CD4-positive, alpha-beta T cell treated with Interleukin-15 for 4 hours (primary cell): ENCODE data around the gene C13orf42.

Source experiments
- DNase-seq: peaks from one replicate; pipeline ENCODE4 v3.0.0-alpha.2; 2020; ENCODE audit warnings: low spot score

Gene C13orf42

DNA sequence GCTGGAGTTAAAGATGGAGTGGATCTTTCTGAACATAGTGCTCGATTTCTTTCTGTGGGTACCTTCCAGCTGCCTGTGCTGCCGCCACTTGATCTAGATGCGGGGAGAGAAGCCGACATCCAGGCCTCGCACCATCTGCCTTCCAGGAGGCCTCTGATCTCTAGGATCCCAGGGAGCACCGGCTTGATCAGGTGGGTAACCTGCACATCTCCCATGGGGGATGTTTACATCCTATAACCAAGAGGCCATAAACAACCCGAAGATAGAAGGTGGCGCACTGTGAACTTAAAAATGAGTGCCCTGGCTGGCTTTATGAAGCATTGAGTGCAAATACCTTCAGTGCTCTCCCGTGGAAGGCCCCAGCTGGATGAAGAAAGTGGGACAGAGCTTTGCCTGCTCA is at the start of gene C13orf42:
Gene C13orf42, minus strand, starts transcription at position 101 of the 400 bp plus-strand sequence. Its CDS starts 65 bp downstream, at position 36.
- no peak for DNase-seq

DNA sequence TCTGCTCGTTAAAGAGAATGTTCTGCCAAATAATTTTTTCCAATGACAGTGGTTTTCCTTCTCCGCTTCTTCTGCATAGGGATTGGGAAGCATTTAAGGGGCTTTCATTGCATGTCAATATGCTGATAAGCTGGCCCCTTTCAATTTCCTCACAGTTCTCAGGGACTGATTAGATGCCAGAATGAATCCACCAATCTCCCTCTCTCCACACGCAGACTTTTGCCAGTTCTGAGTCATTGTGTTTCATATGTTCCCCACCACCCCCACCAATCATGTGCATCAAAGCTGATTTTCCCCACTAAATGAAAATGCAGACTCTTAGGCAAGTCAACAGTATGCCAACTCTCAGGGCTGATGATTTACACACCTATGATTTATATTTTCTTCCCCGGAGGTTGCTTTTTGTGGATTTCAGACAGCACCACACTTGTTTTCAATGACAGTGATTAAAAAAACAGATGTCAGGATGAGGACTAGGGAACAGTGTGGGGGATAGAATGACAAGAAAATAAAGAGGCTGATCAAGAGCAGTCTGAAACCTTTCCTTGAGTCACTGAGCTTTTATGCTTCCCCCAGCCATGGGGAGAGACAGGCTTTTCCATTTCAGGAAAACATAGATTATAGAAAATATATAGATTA is 47.9 kb upstream of the C13orf42 start:
- no peak for DNase-seq

DNA sequence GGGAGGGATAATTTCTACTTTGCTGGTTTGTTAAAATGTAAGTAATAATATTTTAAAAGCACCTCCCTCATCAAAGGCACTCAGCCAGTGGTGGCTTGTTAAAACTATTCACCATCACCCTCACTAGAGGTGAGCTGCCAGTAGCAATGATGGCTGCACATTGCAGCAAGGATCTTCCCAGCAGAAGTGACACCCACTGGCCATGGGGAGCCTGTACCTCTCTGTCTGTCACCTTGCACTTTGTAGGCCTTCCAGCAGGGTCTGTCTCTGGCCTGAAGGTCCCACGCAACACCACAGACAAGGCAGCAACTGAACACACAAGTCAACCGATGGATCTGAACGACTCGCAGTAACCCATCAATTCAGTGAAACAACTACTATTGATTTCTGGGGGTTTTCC is 47.3 kb upstream of the C13orf42 start:
- no peak for DNase-seq

DNA sequence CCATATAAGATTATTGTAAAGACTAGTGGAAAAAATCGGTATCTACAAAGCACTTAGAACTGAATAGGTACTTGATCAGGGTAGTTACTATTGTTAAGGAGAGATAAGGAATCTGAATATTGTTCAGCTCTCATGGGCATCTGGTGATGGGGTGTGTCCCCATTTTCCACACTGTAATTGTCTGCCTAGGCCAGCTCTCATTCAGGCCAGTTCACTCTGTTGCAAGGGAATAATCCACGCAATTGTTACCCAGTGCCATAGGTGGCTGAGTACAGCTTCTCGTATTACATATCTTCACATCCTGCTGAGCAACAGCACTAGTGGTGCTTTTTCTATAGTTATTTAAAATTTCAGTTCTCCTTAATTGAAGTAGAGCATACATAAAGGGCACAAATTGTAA is 45.6 kb upstream of the C13orf42 start:
- DNase-seq, result no peak

DNA sequence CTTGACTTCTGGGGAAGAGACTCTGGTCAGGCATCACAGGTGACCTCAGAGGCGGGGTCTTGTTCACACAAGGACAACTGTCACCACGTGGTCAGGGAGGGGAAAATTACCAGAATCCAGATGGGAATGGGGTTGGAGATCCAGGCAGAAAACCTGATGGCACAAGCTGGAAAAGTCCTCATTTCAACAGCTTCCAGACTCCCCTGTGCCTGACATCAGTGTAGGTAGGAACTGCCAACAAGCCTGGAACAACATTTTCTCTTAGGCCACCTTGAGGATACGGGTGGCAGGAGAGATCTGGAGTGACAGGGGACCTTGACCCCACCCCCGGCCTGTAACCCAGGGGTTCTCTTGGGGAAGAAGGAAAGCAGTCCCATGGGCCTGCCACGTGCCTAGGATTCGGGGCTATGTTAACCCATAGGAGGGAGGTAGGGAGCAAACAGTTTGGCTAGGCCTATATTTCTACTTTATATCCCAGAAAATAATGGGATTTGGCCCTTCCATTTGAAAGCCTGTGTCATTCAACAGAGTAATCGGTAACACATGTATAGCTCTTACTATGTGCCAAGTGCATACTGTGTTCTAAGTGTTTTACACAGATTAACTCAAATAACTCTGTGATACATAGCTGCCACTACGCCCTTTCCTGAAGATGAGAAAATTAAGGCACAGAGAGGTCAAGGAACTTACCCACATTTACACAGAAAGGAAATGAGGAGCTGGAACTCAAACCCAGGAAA is 44.9 kb upstream of the C13orf42 start:
- DNase-seq, result no peak

DNA sequence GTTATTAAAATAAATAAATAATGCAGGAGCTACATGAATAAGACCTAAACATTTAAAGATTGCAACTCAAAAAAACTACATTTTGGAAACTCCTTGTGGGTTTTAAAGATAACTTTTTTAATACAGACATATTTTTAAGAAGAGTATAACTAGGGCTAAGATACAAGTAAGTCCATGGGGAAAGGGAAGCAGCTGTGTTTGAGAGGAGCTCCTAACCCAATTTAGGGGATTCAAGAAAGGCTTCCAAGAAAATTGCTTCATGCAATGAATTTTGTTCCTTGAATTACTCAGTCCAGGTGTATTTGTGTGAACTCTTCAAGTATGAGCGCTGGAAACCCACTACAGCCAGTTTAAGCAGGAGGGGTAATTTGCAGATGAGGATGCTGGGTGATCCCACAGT is 44.1 kb upstream of the C13orf42 start:
- DNase-seq, result no peak

DNA sequence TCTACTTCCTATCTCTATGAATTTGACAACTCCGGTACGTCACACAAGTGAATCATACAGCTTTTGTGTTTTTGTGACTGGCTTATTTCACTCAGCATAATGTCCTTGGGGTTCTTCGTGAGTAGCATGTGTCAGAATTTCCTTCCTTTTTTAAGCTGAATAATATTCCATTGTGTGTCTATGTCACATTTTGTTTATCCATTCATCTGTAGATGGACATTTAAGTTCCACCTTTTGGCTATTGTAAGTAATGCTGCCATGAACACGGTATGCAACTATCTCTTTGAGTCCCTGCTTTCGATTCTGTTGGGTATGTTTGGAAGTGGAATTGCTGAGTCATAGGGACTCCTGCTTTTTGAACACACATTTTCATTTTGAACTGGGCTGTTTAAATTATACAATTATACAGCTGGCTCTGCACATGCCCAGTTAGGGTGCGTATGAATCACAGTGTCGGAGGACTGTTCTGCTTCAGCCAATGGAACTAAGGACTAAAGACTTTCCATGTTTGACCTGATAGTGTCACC is 43.0 kb upstream of the C13orf42 start:
- no peak for DNase-seq

DNA sequence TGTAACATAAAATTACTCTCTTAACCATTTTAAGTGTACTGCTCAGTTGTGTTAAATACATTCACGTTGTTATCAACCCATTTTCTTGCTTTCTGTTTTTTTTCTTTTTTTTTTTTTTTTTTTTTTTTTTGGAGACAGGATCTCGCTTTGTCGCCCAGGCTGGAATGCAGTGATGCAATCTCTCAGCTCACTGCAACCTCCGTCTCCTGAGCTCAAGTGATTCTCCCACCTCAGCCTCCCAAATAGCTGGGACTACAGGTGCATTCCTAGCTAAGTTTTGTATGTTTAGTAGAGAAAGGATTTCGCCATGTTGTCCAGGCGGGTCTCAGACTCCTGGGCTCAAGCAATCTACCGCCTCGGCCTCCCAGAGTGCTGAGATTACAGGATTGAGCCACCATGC is 42.5 kb upstream of the C13orf42 start:
- no peak for DNase-seq

DNA sequence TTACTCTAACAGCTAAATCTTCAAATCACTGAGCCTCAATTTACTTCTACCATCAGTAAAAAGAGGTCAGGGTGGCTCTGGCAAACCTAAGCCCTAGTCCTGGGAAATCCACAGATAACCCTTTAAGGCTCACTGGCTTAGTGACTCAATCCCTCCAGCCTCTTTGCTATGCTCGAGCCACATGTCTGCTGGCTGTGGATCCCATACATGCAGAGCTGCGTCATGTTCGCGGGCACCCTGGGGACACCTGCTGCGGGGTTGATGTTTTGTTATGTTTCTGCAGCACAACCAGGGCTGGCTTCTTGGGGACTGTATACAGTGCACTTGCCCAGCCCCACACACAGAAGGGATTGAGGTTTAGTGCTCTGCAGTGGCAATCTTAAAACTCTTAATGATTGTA is 41.6 kb upstream of the C13orf42 start:
- DNase-seq, result no peak

DNA sequence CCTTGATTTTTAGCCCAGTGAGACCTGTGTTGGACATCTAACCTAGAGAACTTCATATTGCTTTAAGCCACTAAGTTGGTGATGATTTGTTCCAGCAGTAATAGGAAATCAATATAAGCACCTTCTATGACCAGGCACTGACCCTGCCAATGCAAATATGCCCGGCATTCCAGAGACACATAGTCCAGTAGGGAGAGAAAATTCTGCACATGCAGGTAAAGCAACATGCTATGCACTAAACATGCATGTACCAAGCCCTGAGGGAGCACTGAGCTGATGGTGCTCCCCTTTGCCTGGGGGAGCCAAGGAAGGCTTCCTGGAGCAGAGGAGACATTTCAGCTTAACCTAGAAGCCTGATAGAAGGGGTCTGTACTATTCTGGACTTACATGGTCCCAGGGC is 40.4 kb upstream of the C13orf42 start:
- DNase-seq, result no peak

DNA sequence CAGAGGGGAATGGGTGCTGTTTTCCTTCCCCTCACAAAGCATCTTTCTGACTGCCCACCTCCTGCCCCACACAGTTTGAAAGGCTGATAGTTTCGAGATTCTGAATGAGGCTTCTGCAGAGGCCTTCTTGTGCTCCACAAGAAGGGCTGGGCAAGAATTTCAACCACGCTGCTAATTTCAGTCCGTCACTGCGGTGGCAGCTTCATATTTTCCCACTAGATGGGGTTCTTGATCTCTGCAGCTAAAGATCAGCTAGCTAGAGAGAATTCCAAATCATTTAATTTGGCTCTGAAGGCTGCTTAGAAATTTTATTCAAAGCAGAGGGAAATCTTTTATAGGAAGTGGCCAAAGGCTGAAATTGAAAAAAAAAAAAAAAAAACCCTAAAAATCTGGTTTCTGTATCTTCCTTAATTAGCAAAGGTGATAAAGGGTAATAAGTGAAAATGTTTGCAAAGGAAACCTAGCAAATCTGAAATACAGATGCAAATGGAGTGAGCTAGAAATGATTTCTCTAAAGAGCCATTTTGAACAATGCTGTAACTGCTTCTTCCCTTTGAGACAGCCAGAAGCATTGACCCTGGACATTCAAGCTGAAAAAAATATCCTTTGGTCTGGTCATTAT is 38.0 kb upstream of the C13orf42 start:
- DNase-seq, result no peak

DNA sequence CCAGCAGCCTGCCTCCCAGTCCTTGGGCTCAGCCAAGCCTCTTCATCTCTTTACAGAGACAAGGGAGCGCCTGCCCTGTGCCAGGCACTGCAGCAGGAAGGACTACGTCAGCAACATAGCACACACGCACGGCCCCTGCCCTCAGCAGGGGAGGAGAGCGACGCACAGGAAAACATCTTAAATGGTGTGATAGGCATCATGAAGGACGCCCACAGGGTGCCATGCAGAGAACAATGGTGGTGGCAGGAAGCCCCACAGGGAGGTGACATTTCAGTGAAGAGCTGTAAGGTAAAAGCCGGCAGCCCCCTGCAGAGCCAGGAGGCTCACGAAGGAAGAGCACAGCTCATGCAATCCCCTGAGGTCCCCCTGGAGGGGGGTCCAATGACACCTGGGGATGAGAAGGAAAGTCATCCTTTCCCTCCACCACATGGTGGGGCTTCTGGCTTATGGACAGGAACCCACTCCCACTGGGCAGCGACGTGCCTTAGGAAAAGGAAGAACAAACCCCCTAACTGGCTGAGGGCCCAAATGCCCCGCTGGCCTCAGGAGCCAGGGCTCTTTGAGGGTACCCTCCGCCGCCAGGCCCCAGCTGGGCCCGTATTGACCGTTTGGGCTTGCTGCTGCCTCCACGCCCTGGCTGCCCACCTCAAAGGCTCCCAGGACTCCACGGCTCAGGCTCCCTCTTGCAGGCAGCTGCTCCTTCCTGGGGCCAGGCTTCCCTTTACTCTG is 37.3 kb upstream of the C13orf42 start:
- no peak for DNase-seq

DNA sequence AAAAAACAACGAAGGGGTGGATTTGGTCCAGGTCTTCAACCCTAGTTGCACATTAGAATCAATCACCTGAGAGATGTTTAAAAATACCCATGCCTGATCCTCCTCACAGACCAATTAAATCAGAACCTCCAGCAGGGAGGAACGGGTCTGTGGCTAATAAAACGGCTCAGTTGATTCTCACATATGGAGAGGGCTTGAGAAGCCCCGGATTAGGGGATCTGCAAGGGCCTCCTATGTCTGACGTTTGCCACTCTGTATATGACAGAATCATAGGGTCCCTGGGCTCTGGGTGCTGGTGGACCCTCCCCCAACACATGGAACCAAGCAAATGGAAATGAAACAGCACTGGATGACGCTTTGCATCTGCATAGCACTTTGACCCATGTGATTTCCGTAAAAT is 36.7 kb upstream of the C13orf42 start:
- no peak for DNase-seq

DNA sequence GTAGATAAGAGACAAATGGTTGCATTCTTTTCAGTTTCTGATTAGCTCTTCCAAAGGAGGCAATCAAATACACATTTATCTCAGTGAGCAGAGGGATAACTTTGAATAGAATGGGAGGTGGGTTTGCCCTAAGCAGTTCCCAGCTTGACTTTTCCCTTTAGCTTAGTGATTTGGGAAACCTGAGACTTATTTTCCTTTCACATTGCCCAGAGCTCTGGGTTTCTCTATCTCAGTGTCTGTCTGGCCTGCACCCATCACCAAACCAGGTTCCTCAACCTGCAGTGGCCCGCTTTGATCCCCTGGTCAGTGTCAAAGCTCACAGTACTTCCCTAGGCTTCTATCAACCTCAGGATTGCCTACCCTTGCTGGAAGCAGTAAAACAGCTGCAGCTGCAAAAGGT is 35.6 kb upstream of the C13orf42 start:
- no peak for DNase-seq

DNA sequence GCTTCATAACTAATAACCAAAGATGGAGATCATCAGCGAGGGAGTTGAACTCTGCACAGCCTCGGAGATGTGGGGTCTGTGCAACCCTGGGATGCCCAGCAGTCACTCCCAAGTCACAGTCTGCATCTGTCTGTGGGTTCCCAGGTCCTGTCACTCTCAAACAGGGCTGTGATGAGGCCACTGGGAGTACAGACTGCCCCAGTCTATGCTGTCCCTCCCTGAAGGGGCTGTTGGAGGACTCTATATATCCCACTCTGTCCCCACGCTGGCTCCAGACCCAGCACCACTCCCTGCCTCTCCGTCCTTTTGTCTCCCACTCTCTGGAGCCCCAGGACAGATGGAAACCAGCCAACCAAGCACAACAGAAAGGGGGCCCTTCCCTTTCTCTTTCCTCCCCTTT is 26.2 kb upstream of the C13orf42 start:
- no peak for DNase-seq

DNA sequence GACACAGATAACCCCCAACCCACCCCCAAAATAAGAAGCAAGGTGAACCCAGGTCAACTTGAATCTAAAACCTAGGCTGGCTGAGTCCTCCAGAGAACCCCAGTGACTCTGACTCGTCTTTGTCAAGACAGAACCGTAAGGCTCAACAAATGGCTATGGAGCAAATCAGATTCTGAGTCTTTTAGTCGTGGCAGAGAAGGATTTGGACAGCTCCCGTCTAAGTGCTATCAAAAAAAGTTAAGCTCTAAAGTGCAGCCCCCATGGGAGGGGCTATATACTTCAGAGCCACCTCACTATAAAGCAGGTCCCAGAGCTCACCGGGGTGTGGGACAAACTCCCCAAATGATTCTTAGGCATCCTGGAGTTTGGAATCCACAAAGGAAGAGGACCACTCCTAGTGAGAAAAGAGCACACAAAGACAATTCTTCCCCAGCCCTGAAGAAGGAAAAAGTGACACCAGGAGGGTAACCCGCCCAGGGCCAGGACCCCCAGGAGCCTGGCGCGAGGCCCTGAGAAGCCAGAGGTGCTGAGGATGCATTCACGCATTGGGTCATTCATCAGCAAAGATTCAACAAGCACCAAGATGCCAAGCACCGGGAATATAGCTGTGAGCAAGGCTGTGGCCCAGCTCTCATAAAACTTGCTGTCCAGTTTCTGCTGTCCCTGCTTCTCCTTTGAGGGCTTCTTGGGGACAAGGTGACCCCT is 25.4 kb upstream of the C13orf42 start:
- DNase-seq, result no peak

DNA sequence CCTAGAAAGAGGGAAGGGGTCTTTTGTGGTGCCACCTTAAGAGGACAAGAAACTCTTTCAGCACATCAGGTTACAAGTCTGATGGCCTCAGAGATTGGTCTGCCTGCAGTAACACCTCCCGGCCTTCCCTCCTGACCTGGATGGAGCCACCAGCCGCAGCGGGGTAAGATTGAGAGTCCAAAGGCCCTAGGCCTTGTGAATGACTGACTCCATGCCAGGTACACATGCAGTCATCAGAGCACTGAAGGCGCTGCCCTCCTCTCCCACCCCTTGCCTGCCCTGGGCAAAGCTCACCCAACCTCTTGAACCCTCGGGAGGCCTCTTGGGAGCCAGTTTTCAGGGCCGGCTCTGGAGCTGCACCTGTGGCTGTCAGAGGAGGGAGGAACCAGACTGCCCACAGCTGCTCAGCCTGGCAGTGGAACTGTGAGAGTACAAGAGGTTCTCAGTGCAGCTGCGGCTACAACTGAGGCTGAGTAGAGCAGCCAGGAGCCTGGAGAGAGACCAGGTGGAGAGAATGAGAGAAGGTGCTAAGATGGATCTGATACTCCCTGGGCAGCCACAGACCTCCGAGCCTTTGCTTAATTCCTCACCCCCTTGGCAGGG is 23.8 kb upstream of the C13orf42 start:
- DNase-seq, result no peak

DNA sequence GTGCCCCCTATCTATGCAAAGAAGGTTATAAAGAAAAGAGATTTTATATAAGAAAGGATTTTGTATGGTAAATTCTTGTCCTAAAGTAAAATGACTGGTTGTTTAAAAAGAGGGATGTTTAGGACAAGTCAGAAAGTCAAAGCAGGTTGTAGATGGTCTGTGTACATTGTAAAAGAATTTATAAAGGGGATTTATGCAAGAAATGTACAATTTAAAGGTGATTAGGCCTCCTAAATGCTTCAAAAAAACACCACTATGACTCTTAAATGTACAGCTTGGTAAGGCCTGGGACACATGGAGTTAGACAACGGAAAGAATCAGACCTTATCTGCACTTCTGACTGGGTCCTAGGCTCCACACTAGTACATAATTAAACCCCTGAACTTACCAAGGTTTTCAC is 19.3 kb upstream of the C13orf42 start:
- no peak for DNase-seq

DNA sequence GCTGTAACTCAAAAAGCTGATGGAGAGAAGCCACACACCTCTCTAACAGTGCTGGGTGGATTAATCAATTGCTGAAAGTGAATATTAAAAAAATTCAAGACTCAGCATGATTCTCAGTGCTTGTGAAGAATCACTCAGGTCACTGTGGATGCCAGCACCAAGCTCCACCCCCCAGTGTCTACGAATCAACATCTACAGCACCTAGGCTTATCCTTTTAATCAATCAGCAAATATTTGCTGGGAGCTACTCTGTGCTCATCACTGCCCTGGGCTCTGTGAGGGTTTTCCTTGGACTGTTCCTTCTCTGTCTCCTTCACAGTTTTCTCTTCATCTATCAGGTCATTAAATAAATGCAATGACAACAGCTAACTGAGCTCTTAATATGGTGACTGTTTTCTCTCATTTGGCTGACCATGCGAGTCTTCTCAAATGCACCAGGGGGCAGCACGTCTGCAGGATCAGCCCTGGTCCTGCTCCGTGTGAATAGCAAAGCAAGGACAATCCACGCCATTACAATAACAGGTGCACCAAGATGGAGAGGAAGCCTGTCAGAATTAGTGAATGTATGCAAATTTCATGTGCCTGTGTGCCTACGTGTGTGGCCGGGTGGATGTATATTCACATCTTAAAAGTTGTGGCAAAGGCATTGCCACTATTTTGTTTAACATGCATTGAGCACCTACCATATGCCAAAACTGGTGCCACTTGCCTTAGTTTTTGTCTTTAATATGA is 14.6 kb upstream of the C13orf42 start:
- peak; percentile 32 for DNase-seq

DNA sequence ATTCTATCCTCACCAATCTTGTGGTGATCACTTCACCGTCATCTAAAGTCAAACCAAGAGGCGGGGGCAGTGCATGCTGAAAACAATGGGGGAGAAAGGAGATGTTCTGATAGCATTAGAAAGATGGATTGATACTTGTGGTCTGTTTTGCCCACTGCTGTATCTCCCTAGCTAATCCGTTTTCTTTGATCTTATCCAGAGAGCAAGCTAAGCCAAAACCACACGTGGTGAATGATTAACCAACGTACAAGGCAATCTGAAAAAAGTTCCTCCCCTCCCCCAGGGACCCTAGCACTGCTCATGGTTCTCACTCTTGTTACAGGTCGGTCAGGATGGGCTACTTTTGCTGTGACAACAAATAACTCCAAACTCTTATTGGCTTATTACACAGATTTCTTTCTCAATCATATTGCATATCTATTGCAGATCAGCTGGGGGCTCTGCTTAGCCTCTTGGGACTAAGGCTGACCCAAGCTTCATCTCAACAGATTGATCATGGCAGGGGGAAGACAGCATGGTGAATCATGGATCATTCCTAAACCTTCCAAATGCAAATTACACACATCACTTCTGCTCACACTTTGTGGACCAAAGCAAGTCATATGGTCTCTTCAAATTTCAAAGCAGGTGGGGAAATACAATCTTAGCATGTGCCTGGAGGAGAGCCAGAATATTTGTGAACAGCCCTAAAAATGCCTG is 11.9 kb upstream of the C13orf42 start:
- no peak for DNase-seq
